SK-N-SH (cell line): Measurements from ENCODE around the gene CNTFR.

ENCODE experiments used
- CHD2 ChIP-seq: fragments of 150-350 bp; IDR thresholded peaks from 2 replicates; pipeline ENCODE4 v1.6.1; 2018; ENCODE audit warnings: low read length; ENCODE audit not compliant: partially characterized antibody
- GABPA ChIP-seq: IDR thresholded peaks from 2 replicates; pipeline ENCODE4 v1.4.0; 2012; ENCODE audit warnings: low read depth, mild to moderate bottlenecking
- PBX3 ChIP-seq: IDR thresholded peaks from 2 replicates; pipeline ENCODE4; 2012

GRCh38 chr9:34512131-34513078 lies 77.1 kb downstream of the CNTFR start:
- no peak for TF ChIP-seq CHD2
- TF ChIP-seq GABPA = no peak
- no peak for TF ChIP-seq PBX3
